Epidermal melanocyte (primary cell): Measurements from ENCODE around the gene ADAMTSL2.

ENCODE experiments used
- DNase-seq: peaks from one replicate; pipeline ENCODE4 v3.0.0; 2011; ENCODE audit warnings: low spot score; ENCODE audit not compliant: insufficient read length

The ADAMTSL2 gene

GRCh38 chr9:133584559-133585476, 50.3 kb downstream of the ADAMTSL2 start:
- DNase-seq, result no peak

GRCh38 chr9:133585481-133586351, 51.2 kb downstream of the ADAMTSL2 start:
- DNase-seq, result no peak

- no peak for DNase-seq
Measured at GRCh38 chr9:133587051-133587450, 52.5 kb downstream of the ADAMTSL2 start.

- DNase-seq, result no peak
Measured at GRCh38 chr9:133587466-133587865, 53.0 kb downstream of the ADAMTSL2 start.

GRCh38 chr9:133589454-133590227, 55.1 kb downstream of the ADAMTSL2 start:
- no peak for DNase-seq

GRCh38 chr9:133590231-133590855, 55.8 kb downstream of the ADAMTSL2 start:
- no peak for DNase-seq

GRCh38 chr9:133591116-133591910, 56.8 kb downstream of the ADAMTSL2 start:
- DNase-seq, result no peak

- no peak for DNase-seq
Measured at GRCh38 chr9:133591985-133592384, 57.5 kb downstream of the ADAMTSL2 start.

- DNase-seq, result no peak
Measured at GRCh38 chr9:133592731-133593409, 58.4 kb downstream of the ADAMTSL2 start.

- DNase-seq, result no peak
Measured at GRCh38 chr9:133593587-133594253, 59.2 kb downstream of the ADAMTSL2 start.

GRCh38 chr9:133594310-133594709, 59.8 kb downstream of the ADAMTSL2 start:
- DNase-seq, result no peak

GRCh38 chr9:133595910-133596309, 61.4 kb downstream of the ADAMTSL2 start:
- no peak for DNase-seq

- no peak for DNase-seq
Measured at GRCh38 chr9:133597316-133597957, 62.9 kb downstream of the ADAMTSL2 start.

- no peak for DNase-seq
Measured at GRCh38 chr9:133598978-133599377, 64.5 kb downstream of the ADAMTSL2 start.

GRCh38 chr9:133599470-133600173, 65.1 kb downstream of the ADAMTSL2 start:
- no peak for DNase-seq

- DNase-seq, result no peak
Measured at GRCh38 chr9:133600739-133601138, 66.2 kb downstream of the ADAMTSL2 start.

- DNase-seq, result no peak
Measured at GRCh38 chr9:133601746-133602145, 67.2 kb downstream of the ADAMTSL2 start.

GRCh38 chr9:133602277-133602676, 67.8 kb downstream of the ADAMTSL2 start:
- DNase-seq, result no peak
